DND-41 (cell line): Measurements from ENCODE around the gene NTS.

Source experiments
- ATAC-seq: fragments of 200-7000 bp; cut with Tn5 transposase; 3 replicates; pipeline ENCODE4 v1.9.1; 2021; ENCODE audit warnings: low read depth; ENCODE audit not compliant: insufficient read depth
- DNase-seq: peaks from one replicate; pipeline ENCODE4 v3.0.0-alpha.2; 2020
- H2AFZ ChIP-seq: 2 replicates; pipeline ENCODE4 v1.6.0; 2012; ENCODE audit warnings: low read depth, low read length
- H3K27ac ChIP-seq: 2 replicates; pipeline ENCODE4 v1.5.1; 2012; ENCODE audit warnings: low read length, inconsistent platforms
- H3K27me3 ChIP-seq: fragments of 200-600 bp; sonication (generic); 2 replicates; pipeline ENCODE4 v1.6.0; 2012; ENCODE audit warnings: low read length, mild to moderate bottlenecking, inconsistent platforms; ENCODE audit not compliant: insufficient read depth, poor library complexity
- H3K36me3 ChIP-seq: 2 replicates; pipeline ENCODE4 v1.5.1; 2012; ENCODE audit warnings: low read length, inconsistent platforms; ENCODE audit not compliant: insufficient read depth
- H3K4me1 ChIP-seq: 2 replicates; pipeline ENCODE4 v1.5.1; 2012; ENCODE audit warnings: mild to moderate bottlenecking, low read length; ENCODE audit not compliant: insufficient read depth
- H3K4me2 ChIP-seq: 2 replicates; pipeline ENCODE4 v1.6.0; 2012; ENCODE audit warnings: mild to moderate bottlenecking, moderate library complexity, low read length, inconsistent platforms; ENCODE audit not compliant: insufficient read depth
- H3K4me3 ChIP-seq, 2 experiments: fragments of 200-600 bp in 1 of 2; shearing (Covaris generic) in 1 of 2; 2 replicates each; pipeline ENCODE4 v1.5.1; 2012 to 2016; ENCODE audit warnings: inconsistent platforms in 2 of 2, low read length in 2 of 2, mild to moderate bottlenecking in 2 of 2, low read depth in 1 of 2, moderate library complexity in 1 of 2
- H3K79me2 ChIP-seq: 2 replicates; pipeline ENCODE4 v1.6.0; 2012; ENCODE audit warnings: low read length, inconsistent platforms; ENCODE audit not compliant: insufficient read depth
- H3K9ac ChIP-seq: 2 replicates; pipeline ENCODE4 v1.6.0; 2012; ENCODE audit warnings: low read depth, mild to moderate bottlenecking, inconsistent platforms, low read length, moderate library complexity
- H3K9me3 ChIP-seq: 2 replicates; pipeline ENCODE4 v1.5.1; 2012; ENCODE audit warnings: low read length, moderate library complexity, mild to moderate bottlenecking, inconsistent platforms; ENCODE audit not compliant: insufficient read depth, severe bottlenecking
- H4K20me1 ChIP-seq: 2 replicates; pipeline ENCODE4 v1.6.0; 2012; ENCODE audit warnings: low read length; ENCODE audit not compliant: insufficient read depth
- EZH2 ChIP-seq: IDR thresholded peaks from 3 replicates; pipeline ENCODE4 v1.6.1; 2012; ENCODE audit warnings: borderline replicate concordance, low read depth, mild to moderate bottlenecking, moderate library complexity, low read length, inconsistent platforms; ENCODE audit not compliant: severe bottlenecking
- TF ChIP-seq, protein P1 (sequence below): IDR thresholded peaks from 2 replicates; pipeline ENCODE4 v1.5.1; 2012; ENCODE audit warnings: borderline replicate concordance, low read length, moderate library complexity, mild to moderate bottlenecking; ENCODE audit not compliant: poor library complexity, severe bottlenecking; ENCODE audit errors: extremely low read depth

NTS gene

DNA sequence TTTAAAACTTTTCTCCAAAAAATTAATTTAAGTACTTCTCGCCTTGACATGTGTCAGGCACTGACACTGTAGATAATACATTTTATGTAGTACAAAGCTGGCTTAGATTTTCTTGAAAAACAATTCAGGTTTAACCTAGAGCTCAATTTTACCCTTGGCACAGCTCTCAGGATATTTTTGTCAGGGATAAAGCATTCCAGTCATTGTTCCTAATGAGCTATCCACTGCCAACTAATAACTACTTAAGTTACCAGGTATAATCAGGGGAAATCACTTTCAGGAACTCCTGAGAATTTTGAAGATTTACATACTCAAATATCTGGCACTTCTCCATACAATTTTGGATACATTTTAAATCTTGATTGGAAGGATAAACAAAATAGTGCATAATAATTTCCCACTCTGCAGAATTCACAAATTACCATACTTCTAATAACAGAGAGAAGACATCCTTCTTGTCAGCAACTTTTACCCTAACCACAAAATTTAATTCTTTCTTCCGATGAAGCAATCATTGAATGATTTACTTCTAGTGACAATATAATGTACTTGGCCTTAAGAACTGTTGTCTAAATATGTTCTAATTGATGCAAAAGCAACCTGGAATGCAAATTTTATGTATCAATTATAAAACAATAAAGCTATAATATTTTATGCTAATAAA, 42.6 kb upstream of the NTS start:
- no peaks in the 10 kb centered on the region for H3K79me2 ChIP-seq
- DNase-seq: no peak
- H3K4me3 ChIP-seq: no peak overlapping the region
- H3K4me1 ChIP-seq: no peaks in the 10 kb centered on the region
- H2AFZ ChIP-seq: no peak overlapping the region
- no peaks in the 10 kb centered on the region for H3K27me3 ChIP-seq
- no peaks in the 10 kb centered on the region for H3K9me3 ChIP-seq
- H3K9ac ChIP-seq: no peak overlapping the region
- H3K4me2 ChIP-seq: no peak overlapping the region
- no peaks in the 10 kb centered on the region for H3K36me3 ChIP-seq
- H3K27ac ChIP-seq: no peak overlapping the region
- no peak for ATAC-seq
- H4K20me1 ChIP-seq: no peaks in the 10 kb centered on the region
- TF ChIP-seq EZH2: no peak
- TF ChIP-seq, protein P1, sequence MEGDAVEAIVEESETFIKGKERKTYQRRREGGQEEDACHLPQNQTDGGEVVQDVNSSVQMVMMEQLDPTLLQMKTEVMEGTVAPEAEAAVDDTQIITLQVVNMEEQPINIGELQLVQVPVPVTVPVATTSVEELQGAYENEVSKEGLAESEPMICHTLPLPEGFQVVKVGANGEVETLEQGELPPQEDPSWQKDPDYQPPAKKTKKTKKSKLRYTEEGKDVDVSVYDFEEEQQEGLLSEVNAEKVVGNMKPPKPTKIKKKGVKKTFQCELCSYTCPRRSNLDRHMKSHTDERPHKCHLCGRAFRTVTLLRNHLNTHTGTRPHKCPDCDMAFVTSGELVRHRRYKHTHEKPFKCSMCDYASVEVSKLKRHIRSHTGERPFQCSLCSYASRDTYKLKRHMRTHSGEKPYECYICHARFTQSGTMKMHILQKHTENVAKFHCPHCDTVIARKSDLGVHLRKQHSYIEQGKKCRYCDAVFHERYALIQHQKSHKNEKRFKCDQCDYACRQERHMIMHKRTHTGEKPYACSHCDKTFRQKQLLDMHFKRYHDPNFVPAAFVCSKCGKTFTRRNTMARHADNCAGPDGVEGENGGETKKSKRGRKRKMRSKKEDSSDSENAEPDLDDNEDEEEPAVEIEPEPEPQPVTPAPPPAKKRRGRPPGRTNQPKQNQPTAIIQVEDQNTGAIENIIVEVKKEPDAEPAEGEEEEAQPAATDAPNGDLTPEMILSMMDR: no peak

DNA sequence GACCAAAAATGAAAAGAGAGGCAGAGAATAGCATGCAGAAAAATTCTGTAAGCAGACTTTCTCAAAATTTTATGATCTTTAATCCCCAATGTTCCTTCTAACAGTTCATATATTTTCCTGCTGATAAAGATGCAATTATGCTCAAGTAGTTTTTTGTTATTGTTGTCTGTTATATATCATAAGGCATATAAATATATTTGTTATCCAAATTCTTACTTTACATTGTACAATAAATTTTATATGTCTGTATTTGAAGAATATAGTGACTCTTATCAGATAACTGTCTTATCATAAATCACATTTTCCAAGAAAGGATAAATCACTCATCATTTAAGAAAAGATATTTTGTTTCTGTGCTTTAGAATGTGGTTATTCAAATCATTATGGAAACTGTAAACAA, 40.5 kb upstream of the NTS start:
- no peaks in the 10 kb centered on the region for H3K36me3 ChIP-seq
- no peak overlapping the region for H3K27ac ChIP-seq
- no peaks in the 10 kb centered on the region for H3K9me3 ChIP-seq
- no peak overlapping the region for H3K4me2 ChIP-seq
- H4K20me1 ChIP-seq: no peaks in the 10 kb centered on the region
- H3K27me3 ChIP-seq: no peaks in the 10 kb centered on the region
- no peak overlapping the region for H2AFZ ChIP-seq
- no peaks in the 10 kb centered on the region for H3K4me1 ChIP-seq
- TF ChIP-seq, protein P1: no peak
- no peak for TF ChIP-seq EZH2
- ATAC-seq: no peak
- H3K9ac ChIP-seq: no peak overlapping the region
- no peaks in the 10 kb centered on the region for H3K79me2 ChIP-seq
- no peak overlapping the region for H3K4me3 ChIP-seq
- DNase-seq: no peak

GRCh38 chr12:85834378-85834777, 39.7 kb upstream of the NTS start:
- DNase-seq (no peak), ATAC-seq (no peak)
- Histone ChIP-seq H3K4me1 (no peaks in the 10 kb centered on the region), H3K27ac (no peak overlapping the region), H4K20me1 (no peaks in the 10 kb centered on the region), H3K36me3 (no peaks in the 10 kb centered on the region), H3K9me3 (no peaks in the 10 kb centered on the region), H3K27me3 (no peaks in the 10 kb centered on the region), H3K4me3 (no peak overlapping the region), H3K4me2 (no peak overlapping the region), H3K9ac (no peak overlapping the region), H2AFZ (no peak overlapping the region), H3K79me2 (no peaks in the 10 kb centered on the region)
- no peak for TF ChIP-seq EZH2
- TF ChIP-seq, protein P1: no peak
